ENCODE data around the gene KAT7. TPM values are rescaled to one million over a fixed set of nuclear protein-coding genes. Genes with fewer than 3 reads are reported as not detected.
A peak's percentile ranks its signal among the peaks of the same experiment; 100 is the strongest.

KAT7 gene
- total and polyA plus RNA-seq, 2 experiments from 2014 or later: 20.9 to 27.5 TPM

DNA sequence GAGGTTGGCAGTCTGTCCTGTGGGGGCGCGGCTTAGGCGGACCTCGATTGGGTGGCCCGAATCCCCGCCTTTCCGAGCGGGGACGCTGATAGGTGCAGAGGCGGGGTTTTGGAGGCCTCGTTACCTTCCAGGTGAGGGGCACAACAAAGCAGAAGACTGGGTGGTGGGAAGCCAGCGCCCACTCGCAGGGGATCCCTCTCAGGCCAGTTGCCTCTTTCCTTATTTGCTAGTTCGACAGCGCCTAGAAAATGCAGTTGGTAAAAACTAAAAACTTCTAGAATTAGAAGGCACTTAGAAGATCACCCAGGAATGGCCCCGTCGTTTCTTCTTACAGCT lies 730 bp downstream of the KAT7 start:
- peaks cover 29% of the 10 kb centered on the region for H3K4me1 ChIP-seq (ENCODE audit: insufficient read depth)
- H3K4me2 ChIP-seq (ENCODE audit: unreplicated experiment): peak overlapping the region; percentile 70
- in situ Hi-C loops (cut with MboI): no loop called here
- H3K9me3 ChIP-seq (ENCODE audit: low read depth): no peaks in the 10 kb centered on the region
- H3K27ac ChIP-seq: no peak overlapping the region
- no peak for DNase-seq
- peaks cover 12% of the 10 kb centered on the region for H3F3A ChIP-seq (ENCODE audit: insufficient read depth)
- WGBS, 2 experiments (ENCODE audit: low coverage in 1 of 2, low lambda C conversion rate in 2 of 2, missing lambda C conversion rate in 2 of 2): 1 to 2% methylated on average over 17 of the region's 17 CpGs
- H4K20me1 ChIP-seq (ENCODE audit: insufficient read depth): peaks cover 9% of the 10 kb centered on the region; the same call in 1 of the 2 replicates
- H3K9ac ChIP-seq: peak overlapping the region; percentile 22; the same call in 1 of the 2 replicates
- no peaks in the 10 kb centered on the region for H3K27me3 ChIP-seq (replicated peaks; ENCODE audit: insufficient read depth)
- peaks cover 63% of the 10 kb centered on the region for H3K79me2 ChIP-seq (ENCODE audit: insufficient read depth)
- peak overlapping the region; percentile 91 for H3K4me3 ChIP-seq
- TF ChIP-seq EZH2 (IDR thresholded peaks at IDR 0.05; ENCODE audit: insufficient read depth, poor library complexity, severe bottlenecking): no peak
- no peak for TF ChIP-seq EZH2phosphoT487 (IDR thresholded peaks at IDR 0.05; ENCODE audit: insufficient read depth, low read depth)
- no peak overlapping the region for H2AFZ ChIP-seq
- no peaks in the 10 kb centered on the region for H3K9me2 ChIP-seq (ENCODE audit: insufficient read depth)
- H3K36me3 ChIP-seq (ENCODE audit: low read depth): peaks cover 14% of the 10 kb centered on the region

DNA sequence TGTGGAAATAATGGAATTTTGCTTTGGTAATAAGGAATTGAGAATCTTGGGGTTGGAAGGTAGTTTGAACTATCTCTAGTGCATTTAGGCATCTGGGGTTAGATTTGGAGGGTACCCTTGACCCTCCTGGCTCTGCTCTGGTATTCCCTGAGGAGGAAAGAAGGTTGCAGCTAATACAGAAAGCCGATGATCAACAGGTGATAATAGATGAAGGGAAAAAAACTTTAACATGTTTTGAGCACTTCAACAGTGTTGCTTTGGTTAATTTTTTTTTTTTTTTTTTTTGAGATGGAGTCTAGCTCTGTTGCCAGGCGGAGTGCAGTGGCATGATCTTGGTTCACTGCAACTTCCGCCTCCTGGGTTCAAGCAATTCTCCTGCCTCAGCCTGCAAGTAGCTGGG lies 4.8 kb downstream of the KAT7 start:
- in situ Hi-C loops (cut with MboI): no loop called here
- TF ChIP-seq EZH2 (IDR thresholded peaks at IDR 0.05; ENCODE audit: insufficient read depth, poor library complexity, severe bottlenecking): no peak
- no peak for TF ChIP-seq EZH2phosphoT487 (IDR thresholded peaks at IDR 0.05; ENCODE audit: insufficient read depth, low read depth)
- H3K36me3 ChIP-seq (ENCODE audit: low read depth): peaks cover 35% of the 10 kb centered on the region

DNA sequence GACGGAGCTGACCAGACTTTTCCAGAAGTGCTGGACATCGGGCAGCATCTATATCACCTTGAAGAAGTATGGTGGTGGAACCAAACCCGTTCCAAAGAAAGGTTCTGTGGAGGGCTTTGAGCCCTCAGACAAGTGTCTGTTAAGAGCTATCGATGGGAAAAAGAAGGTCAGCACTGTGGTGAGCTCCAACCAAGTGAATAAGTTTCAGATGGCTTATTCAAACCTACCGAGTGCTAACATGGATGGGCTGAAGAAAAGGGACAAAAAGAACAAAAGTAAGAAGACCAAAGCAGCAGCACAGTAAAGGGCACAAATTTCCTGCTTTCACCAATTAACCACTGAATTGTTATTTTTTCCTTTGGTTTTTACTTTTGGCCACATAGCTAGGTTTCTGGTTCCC lies 6.9 kb downstream of the KAT7 start:
- Histone ChIP-seq H4K20me1 (ENCODE audit: insufficient read depth) (peaks cover 8% of the 10 kb centered on the region; the same call in 1 of the 2 replicates), H3K27ac (no peak overlapping the region), H3F3A (ENCODE audit: insufficient read depth) (peaks cover 12% of the 10 kb centered on the region), H3K79me2 (ENCODE audit: insufficient read depth) (peaks cover 100% of the 10 kb centered on the region), H3K4me2 (ENCODE audit: unreplicated experiment) (no peak overlapping the region), H3K36me3 (ENCODE audit: low read depth) (peaks cover 53% of the 10 kb centered on the region), H3K9me2 (ENCODE audit: insufficient read depth) (no peaks in the 10 kb centered on the region), H3K4me1 (ENCODE audit: insufficient read depth) (peaks cover 20% of the 10 kb centered on the region), H3K27me3 (replicated peaks; ENCODE audit: insufficient read depth) (no peaks in the 10 kb centered on the region), H2AFZ (no peak overlapping the region), H3K4me3 (no peak overlapping the region), H3K9ac (no peak overlapping the region), H3K9me3 (ENCODE audit: low read depth) (no peaks in the 10 kb centered on the region)
- WGBS, 2 experiments (ENCODE audit: low coverage in 1 of 2, low lambda C conversion rate in 2 of 2, missing lambda C conversion rate in 2 of 2): 78 to 79% methylated on average over 5 of the region's 5 CpGs
- no peak for TF ChIP-seq EZH2phosphoT487 (IDR thresholded peaks at IDR 0.05; ENCODE audit: insufficient read depth, low read depth)
- TF ChIP-seq EZH2 (IDR thresholded peaks at IDR 0.05; ENCODE audit: insufficient read depth, poor library complexity, severe bottlenecking): no peak
- DNase-seq: no peak
- in situ Hi-C loops (cut with MboI): no loop called here

More for the DNA sequence above, 4.8 kb downstream of the KAT7 start:
- Histone ChIP-seq H2AFZ (no peak overlapping the region), H3K27me3 (replicated peaks; ENCODE audit: insufficient read depth) (no peaks in the 10 kb centered on the region), H3K79me2 (ENCODE audit: insufficient read depth) (peaks cover 92% of the 10 kb centered on the region), H3K4me3 (no peak overlapping the region), H3K9me2 (ENCODE audit: insufficient read depth) (no peaks in the 10 kb centered on the region), H3F3A (ENCODE audit: insufficient read depth) (peaks cover 18% of the 10 kb centered on the region), H4K20me1 (ENCODE audit: insufficient read depth) (peaks cover 9% of the 10 kb centered on the region; the same call in 1 of the 2 replicates), H3K9me3 (ENCODE audit: low read depth) (no peaks in the 10 kb centered on the region), H3K9ac (no peak overlapping the region), H3K4me1 (ENCODE audit: insufficient read depth) (peaks cover 27% of the 10 kb centered on the region), H3K4me2 (ENCODE audit: unreplicated experiment) (no peak overlapping the region), H3K27ac (no peak overlapping the region)
- no peak for DNase-seq
- WGBS, 2 experiments (ENCODE audit: low coverage in 1 of 2, low lambda C conversion rate in 2 of 2, missing lambda C conversion rate in 2 of 2): 88 to 91% methylated on average over 3 of the region's 3 CpGs

DNA sequence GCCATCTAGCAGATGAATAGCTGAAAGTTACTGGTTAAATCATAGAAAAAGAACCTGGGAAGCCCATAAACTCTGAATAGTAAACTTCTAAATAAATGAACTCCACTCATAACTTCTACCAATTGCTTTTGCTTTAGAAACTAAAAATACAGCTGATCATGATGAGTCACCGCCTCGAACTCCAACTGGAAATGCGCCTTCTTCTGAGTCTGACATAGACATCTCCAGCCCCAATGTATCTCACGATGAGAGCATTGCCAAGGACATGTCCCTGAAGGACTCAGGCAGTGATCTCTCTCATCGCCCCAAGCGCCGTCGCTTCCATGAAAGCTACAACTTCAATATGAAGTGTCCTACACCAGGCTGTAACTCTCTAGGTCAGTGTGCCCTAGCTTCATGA lies 9.7 kb downstream of the KAT7 start:
- Histone ChIP-seq H3K9me2 (ENCODE audit: insufficient read depth) (no peaks in the 10 kb centered on the region), H3F3A (ENCODE audit: insufficient read depth) (peaks cover 5% of the 10 kb centered on the region), H4K20me1 (ENCODE audit: insufficient read depth) (no peaks in the 10 kb centered on the region; the same call in 1 of the 2 replicates), H3K4me3 (no peak overlapping the region), H3K9ac (no peak overlapping the region; the same call in 1 of the 2 replicates), H3K27me3 (replicated peaks; ENCODE audit: insufficient read depth) (no peaks in the 10 kb centered on the region), H3K4me1 (ENCODE audit: insufficient read depth) (peaks cover 5% of the 10 kb centered on the region), H3K36me3 (ENCODE audit: low read depth) (peaks cover 49% of the 10 kb centered on the region), H3K27ac (peak overlapping the region; percentile 24; the same call in 1 of the 2 replicates), H3K79me2 (ENCODE audit: insufficient read depth) (peaks cover 100% of the 10 kb centered on the region), H3K4me2 (ENCODE audit: unreplicated experiment) (no peak overlapping the region), H3K9me3 (ENCODE audit: low read depth) (no peaks in the 10 kb centered on the region), H2AFZ (no peak overlapping the region)
- DNase-seq: peak; percentile 71
- in situ Hi-C loops (cut with MboI): no loop called here
- TF ChIP-seq EZH2phosphoT487 (IDR thresholded peaks at IDR 0.05; ENCODE audit: insufficient read depth, low read depth) (no peak), EZH2 (IDR thresholded peaks at IDR 0.05; ENCODE audit: insufficient read depth, poor library complexity, severe bottlenecking) (no peak)
- WGBS, 2 experiments (ENCODE audit: low coverage in 1 of 2, low lambda C conversion rate in 2 of 2, missing lambda C conversion rate in 2 of 2): 78 to 82% methylated on average over 8 of the region's 8 CpGs
